Measurements from ENCODE around the gene UTP3. TPM values are rescaled to one million over a fixed set of nuclear protein-coding genes. Genes with fewer than 3 reads are reported as not detected.

Gene UTP3
- total and polyA plus RNA-seq, 9 of the 15 experiments (the other 6 are each of a cell fraction or from before 2014, with no cell fraction given), result 11.9 to 69.3 (median 34.0) TPM

DNA sequence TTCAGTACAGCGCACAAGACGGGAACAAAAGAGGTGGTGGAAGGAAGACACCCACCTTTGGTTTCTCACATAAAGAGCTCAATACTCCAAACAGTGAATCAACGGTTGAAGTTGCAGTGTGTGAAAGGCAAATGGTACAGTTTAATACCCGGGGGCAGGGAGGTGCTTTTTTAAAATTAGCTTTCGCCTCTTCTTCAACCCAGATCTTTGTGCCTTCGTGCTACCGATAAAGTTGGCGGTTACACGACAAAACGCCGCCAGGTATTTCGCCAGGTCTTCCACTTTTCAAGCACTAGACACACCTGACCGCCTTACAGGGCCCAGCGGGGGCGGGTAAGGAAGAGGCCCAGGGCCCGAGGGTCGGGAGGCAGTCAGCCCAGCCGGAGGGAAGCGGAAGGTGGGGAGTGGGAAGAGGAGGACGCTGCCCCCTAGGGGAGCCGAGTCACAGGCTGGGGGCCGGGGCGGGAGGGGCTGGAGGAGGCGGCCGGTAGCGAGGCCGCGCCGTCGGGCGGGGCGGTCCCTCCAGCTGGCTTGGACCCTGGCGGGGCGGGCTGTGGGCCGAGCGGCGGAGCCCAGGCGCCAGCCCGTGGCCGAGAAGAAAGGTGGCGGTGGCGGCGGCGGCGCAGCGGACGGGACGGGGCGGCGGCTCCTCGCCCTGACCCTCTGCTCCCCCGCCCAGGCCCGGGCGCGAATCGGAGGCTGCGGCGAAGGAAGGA, 16.0 kb downstream of the UTP3 start (continued):
- peak; percentile 33; the same call in 1 of the 2 replicates for TF ChIP-seq ETV5 (CRISPR knock-in tag; IDR thresholded peaks at IDR 0.05; ENCODE audit: low read depth)
- TF ChIP-seq CXXC5 (CRISPR knock-in tag; IDR thresholded peaks at IDR 0.05), result peak; percentile 63; the same call in 1 of the 2 replicates
- TF ChIP-seq, protein P1, sequence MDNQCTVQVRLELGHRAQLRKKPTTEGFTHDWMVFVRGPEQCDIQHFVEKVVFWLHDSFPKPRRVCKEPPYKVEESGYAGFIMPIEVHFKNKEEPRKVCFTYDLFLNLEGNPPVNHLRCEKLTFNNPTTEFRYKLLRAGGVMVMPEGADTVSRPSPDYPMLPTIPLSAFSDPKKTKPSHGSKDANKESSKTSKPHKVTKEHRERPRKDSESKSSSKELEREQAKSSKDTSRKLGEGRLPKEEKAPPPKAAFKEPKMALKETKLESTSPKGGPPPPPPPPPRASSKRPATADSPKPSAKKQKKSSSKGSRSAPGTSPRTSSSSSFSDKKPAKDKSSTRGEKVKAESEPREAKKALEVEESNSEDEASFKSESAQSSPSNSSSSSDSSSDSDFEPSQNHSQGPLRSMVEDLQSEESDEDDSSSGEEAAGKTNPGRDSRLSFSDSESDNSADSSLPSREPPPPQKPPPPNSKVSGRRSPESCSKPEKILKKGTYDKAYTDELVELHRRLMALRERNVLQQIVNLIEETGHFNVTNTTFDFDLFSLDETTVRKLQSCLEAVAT (IDR thresholded peaks at IDR 0.05), result peak in 1 of 2 experiments; percentile 60; a peak in 1 of 4 replicates
- TF ChIP-seq SIN3A (IDR thresholded peaks at IDR 0.05; ENCODE audit: borderline replicate concordance in 2 of 2, control insufficient read depth in 1 of 2, low read depth in 2 of 2, low read length in 2 of 2), result peak in 1 of 2 experiments; percentile 78; a peak in 1 of 4 replicates
- TF ChIP-seq, protein P2, sequence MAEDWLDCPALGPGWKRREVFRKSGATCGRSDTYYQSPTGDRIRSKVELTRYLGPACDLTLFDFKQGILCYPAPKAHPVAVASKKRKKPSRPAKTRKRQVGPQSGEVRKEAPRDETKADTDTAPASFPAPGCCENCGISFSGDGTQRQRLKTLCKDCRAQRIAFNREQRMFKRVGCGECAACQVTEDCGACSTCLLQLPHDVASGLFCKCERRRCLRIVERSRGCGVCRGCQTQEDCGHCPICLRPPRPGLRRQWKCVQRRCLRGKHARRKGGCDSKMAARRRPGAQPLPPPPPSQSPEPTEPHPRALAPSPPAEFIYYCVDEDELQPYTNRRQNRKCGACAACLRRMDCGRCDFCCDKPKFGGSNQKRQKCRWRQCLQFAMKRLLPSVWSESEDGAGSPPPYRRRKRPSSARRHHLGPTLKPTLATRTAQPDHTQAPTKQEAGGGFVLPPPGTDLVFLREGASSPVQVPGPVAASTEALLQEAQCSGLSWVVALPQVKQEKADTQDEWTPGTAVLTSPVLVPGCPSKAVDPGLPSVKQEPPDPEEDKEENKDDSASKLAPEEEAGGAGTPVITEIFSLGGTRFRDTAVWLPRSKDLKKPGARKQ (CRISPR knock-in tag; IDR thresholded peaks at IDR 0.05), result peak; percentile 47; the same call in 1 of the 2 replicates
- TF ChIP-seq DDX20 (tag; IDR thresholded peaks at IDR 0.05; ENCODE audit: low read depth), result no peak
- no peak for TF ChIP-seq SMARCB1 (IDR thresholded peaks at IDR 0.05; ENCODE audit: insufficient read length, low read depth)
- peak; percentile 34 for TF ChIP-seq CCNT2 (IDR thresholded peaks at IDR 0.05; ENCODE audit: borderline replicate concordance, extremely low read depth, insufficient read length, low read depth, low read length)
- TF ChIP-seq MAZ (CRISPR knock-in tag; conservative IDR thresholded peaks at IDR 0.05 in 1 of 2, IDR thresholded peaks at IDR 0.05 in 1 of 2), result peak; percentile 96 to 98
- 0 out of 2 replicates have a peak, but pooled peaks have one; percentile 42 for TF ChIP-seq NR4A1 (CRISPR knock-in tag; IDR thresholded peaks at IDR 0.05)
- TF ChIP-seq NR4A1 (tag; IDR thresholded peaks at IDR 0.05), result no peak
- peak; percentile 39 for TF ChIP-seq HNRNPK (IDR thresholded peaks at IDR 0.05; ENCODE audit: low read depth, low read length, poor library complexity, severe bottlenecking)
- no peak for TF ChIP-seq ZNF217 (CRISPR knock-in tag; IDR thresholded peaks at IDR 0.05)
- 0 out of 2 replicates have a peak, but pooled peaks have one; percentile 6 for TF ChIP-seq ETV1 (tag; conservative IDR thresholded peaks at IDR 0.05; ENCODE audit: low read depth)
- 0 out of 3 replicates have a peak, but pooled peaks of 1 of the 2 experiments have one; percentile 35 for TF ChIP-seq CBX3 (IDR thresholded peaks at IDR 0.05; ENCODE audit: borderline replicate concordance in 1 of 2, low read length in 2 of 2)
- peak; percentile 74; the same call in 1 of the 2 replicates for TF ChIP-seq NFIC (IDR thresholded peaks at IDR 0.05)
- TF ChIP-seq ZNF561 (CRISPR knock-in tag; conservative IDR thresholded peaks at IDR 0.05), result no peak
- TF ChIP-seq MAFK (IDR thresholded peaks at IDR 0.05; ENCODE audit: low read length), result no peak
- TF ChIP-seq SUPT5H (IDR thresholded peaks at IDR 0.05), result peak; percentile 71
- peak; percentile 44; the same call in 1 of the 2 replicates for TF ChIP-seq NFRKB (IDR thresholded peaks at IDR 0.05; ENCODE audit: low read depth)
- TF ChIP-seq ZNF175 (CRISPR knock-in tag; IDR thresholded peaks at IDR 0.05; ENCODE audit: low read depth), result no peak
- TF ChIP-seq OTX1 (CRISPR knock-in tag; IDR thresholded peaks at IDR 0.05), result 0 out of 2 replicates have a peak, but pooled peaks have one; percentile 76

Data from K562 (cell line).